HG03103 (cell line): ENCODE results near the gene CDC20B.

Experiments used
- ATAC-seq: cut with Tn5 transposase; IDR thresholded peaks from one replicate; pipeline ENCODE4 v1.9.1; 2021; ENCODE audit warnings: low read depth; ENCODE audit not compliant: unreplicated experiment

Gene CDC20B, protein sequence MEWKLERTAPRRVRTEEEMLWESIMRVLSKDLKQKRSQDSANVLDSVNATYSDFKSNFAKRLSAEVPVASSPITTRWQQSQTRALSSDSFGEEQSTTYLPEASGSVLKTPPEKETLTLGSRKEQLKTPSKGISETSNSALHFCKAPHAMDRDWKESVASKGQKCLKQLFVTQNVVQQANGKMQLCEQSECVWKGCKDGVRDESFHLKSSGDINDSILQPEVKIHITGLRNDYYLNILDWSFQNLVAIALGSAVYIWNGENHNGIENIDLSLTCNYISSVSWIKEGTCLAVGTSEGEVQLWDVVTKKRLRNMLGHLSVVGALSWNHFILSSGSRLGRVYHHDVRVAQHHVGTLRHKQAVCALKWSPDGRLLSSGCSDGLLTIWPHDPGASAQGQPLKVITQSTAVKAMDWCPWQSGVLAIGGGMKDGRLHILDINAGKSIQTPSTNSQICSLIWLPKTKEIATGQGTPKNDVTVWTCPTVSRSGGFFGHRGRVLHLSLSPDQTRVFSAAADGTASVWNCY

DNA sequence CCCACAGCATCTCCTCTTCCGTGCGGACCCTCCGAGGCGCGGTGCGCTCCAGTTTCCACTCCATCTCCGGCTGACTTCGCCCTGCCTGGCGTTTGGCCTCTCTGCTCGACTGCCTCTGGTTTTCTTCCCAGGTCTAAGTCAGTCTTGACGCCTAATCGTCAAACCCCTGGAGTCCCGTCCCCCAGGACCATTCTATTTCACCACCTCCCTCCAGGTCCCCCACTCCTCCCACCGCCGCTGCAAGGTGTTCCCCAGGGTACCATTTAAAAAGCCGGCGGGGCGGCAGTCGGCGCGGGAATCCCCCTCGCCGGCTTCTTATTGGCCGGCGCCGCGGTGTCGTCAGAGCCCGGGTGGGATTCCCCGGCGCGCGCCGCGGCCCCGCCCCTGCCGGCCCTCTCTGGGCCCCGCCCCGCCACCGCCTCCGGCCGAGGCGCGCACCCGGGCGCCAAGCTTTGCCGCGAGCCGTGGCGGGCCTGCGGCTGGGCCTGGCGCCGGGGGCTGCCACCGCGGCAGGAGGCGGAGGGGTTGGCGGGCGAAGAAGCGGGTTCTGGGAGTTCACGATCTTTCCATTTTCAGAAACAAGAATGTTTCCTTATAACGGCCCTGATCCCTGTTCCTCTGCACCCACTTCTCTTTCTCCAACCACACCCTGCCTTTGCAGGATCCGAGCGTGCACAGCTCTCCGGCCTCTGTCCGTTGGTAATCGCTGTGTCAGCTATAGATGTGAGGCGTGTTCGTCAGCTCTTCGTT is at the start of gene CDC20B:
Gene CDC20B (minus strand): TSS at position 241 of the 750 bp plus-strand sequence. CDS start 177 bp downstream, at position 64.
- ATAC-seq = peak; percentile 85

- no peak for ATAC-seq
These were observed 49.4 kb upstream of the CDC20B start for GRCh38 chr5:55222092-55222984.

DNA sequence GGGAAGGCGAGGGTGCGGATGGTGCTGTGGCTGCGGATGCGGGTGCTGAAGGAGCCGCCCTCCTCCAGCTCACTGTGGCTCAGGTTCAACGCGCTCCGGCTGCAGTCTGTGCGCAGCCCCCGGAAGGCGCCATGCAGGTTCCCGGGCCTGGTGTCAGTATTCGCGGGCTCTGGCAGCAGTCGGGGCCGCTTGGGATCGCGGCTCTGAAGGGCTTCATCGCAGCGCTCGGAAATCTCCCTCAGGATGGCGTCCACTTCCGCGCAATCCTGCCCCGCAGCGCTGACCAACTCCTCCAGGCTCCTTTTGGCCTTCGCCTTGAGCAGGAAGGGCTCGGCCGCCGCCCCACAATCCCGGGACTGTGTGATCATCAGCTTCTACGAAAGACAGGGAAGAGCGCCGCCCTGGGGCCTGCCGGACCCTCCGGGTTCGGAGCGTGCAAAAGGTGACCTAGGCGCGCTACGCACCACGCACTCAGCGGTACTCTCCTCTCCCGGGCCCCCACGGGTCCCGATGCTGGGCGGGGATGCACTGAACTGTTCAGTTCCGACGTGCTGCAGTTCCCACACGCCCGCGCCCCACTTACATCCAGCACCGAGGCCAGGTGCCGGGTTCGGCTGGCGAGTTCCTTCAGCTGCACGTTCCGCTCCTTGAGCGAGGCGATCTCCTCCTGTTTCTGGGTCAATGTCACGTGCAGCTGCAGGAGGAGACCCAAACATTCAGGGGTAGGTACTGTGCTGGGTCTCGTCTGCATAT is 47.6 kb upstream of the CDC20B start:
- no peak for ATAC-seq

GRCh38 chr5:55219770-55220169 is 46.8 kb upstream of the CDC20B start:
- no peak for ATAC-seq

GRCh38 chr5:55218967-55219366 is 46.0 kb upstream of the CDC20B start:
- ATAC-seq = no peak

DNA sequence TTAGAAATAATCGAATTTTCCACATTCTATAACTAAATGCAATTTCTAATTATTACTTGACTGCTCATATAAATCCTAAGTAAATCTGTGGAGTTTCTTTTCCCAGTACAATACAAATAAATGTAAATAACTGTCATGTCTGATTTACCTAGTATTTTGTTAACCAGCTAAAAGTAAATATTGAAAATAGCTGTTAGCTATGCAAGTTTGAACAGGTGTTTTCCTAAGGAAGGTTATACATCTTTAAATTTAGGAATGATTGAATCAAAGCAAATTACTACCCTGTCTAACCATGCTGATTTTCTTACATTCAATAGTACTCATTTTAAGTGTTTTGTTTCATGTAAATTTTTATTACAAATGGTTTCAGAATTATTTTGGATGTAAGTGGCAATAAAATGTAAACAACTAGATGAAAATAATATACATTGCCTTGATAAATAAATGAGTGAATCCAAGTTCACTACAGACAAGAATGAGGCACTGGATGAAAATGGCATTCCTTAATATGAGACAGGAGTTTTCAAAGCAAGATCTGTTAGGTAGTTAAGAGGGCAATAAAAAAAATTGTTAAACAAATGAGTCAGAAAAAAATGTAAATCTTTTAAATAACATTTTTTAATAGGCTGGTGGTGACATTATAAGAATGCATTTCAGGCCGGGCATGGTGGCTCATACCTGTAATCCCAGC is 38.4 kb upstream of the CDC20B start:
- ATAC-seq = no peak

- ATAC-seq = no peak
These were observed 32.0 kb upstream of the CDC20B start for GRCh38 chr5:55205001-55205400.

DNA sequence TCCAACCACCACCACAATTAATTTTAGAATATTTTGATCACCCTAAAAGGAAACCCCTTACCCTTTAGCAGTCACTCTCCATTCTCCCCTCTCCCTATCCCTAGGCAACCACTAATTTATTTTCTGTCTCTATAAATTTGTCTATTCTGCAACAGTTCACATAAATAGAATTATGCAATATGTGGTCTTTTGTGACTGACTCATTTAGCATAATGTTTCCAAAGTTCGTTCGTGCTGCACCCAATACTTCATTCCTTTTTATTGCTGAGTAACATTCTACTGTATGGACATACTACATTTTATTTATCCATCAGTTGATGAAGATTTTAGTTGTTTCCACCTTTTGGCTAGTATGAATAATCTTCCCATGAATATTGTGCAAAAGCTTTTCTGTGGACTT is 18.2 kb upstream of the CDC20B start:
- no peak for ATAC-seq

GRCh38 chr5:55188656-55189540 is 15.9 kb upstream of the CDC20B start:
- no peak for ATAC-seq

GRCh38 chr5:55187370-55187769 is 14.4 kb upstream of the CDC20B start:
- no peak for ATAC-seq

GRCh38 chr5:55180016-55180415 is 7.0 kb upstream of the CDC20B start:
- ATAC-seq = no peak

DNA sequence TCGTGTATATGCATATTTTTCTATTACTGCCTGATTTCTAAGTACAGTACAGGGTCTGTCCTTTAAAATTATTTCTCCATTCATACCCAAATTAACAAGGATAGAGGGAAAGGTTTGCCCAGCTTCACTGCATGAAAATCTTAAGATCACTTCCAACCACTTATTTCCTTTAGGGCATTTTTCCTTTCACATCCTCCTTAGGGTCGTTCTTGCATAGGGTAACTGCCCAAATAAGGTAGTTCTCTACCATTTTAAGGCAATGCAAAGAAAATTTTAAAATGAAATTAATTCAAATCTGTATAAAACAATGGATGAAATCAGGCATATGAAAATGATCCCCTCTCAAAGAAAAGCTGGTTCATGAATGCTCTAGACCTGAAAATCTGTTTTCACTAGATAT is 4.1 kb upstream of the CDC20B start:
- no peak for ATAC-seq

GRCh38 chr5:55176176-55176818 is 3.3 kb upstream of the CDC20B start:
- no peak for ATAC-seq

GRCh38 chr5:55175781-55176175 is 2.8 kb upstream of the CDC20B start:
- no peak for ATAC-seq

DNA sequence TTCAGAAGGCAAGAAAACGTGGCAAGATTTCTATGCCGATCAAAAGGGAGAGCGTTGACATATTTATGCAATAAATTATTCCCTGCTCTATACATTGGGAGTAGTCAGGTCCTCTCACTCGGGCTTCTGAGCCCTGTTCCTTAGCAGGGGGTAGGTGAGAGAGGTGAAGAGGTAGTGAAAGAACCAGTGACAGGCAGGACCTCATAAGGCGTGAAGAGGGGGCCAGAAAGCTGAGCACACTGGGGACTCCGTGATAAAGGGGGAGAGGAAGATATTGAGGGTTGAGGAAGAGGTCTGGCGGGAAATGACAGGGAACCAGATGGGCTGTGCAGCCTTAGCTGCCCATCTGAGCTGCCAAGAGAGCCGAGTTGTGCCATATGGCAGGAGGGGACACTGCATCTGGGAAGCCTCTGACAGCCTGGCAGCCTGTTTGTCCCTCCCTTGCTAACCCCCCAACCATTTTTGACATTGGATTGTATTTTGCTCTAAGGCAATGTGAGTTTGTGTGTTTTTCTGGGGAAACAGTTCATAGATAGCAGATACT is 782 bp upstream of the CDC20B start:
- ATAC-seq = peak; percentile 10

DNA sequence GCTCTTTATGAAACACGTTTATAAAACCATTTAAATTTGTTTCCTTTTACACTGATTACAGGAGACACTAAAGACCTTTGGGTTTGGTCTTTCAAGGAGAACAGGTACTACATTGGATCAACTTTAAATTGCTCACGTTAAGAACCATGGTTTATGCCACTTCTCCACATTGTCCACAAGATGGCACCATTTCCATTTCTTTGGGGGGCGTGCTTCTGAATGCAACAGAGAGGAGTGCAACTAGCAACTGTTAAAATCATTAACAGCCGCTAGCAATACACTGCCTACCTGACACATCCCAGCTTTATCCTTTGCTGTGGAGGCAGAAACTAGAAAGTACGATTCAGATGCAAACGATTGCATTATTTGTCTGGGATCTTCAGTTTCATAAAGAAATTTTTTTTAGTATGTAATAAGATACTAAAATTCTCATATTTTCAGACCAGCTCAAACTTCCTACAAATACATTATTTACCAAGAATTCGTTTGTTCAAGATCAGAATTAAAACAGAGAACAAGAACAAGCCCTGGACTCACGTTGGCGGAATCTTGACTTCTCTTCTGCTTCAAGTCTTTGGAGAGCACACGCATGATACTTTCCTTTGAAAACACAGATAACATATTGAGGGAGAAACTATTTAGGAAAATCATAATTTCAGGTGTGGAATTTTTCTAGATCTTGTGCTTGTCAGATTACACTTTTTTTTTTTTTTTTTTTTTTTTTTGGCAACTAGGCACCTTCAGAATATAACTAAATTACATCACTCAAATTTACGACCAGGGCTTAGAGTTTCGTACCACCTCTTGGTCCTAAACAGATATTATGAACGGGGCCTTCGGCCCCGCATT is 702 bp downstream of the CDC20B start:
- peak; percentile 46 for ATAC-seq

GRCh38 chr5:55171471-55171870 is 1.5 kb downstream of the CDC20B start:
- no peak for ATAC-seq
